ENCODE results near the gene CROT.

- no peak for TF ChIP-seq CTCF (IDR thresholded peaks at IDR 0.05; ENCODE audit: low read depth, low read length, poor library complexity, severe bottlenecking)
- TF ChIP-seq EZH2phosphoT487 (IDR thresholded peaks at IDR 0.05; ENCODE audit: borderline replicate concordance, low read length): no peak
Measured at GRCh38 chr7:87331687-87332252, 13.7 kb upstream of the CROT start.
